Left kidney (tissue), 2 donors: Measurements from ENCODE around the gene POLR2F. TPM values are rescaled to one million over a fixed set of nuclear protein-coding genes. Genes with fewer than 3 reads are reported as not detected.
A peak's percentile ranks its signal among the peaks of the same experiment; 100 is the strongest.

ENCODE experiments used
- DNase-seq: peaks from one replicate; pipeline ENCODE4 v3.0.0-alpha.2; 2013
- polyA plus RNA-seq: library from polyadenylated mRNA; unstranded; fragments of 120-200 nt; gene quantifications from one replicate; pipeline ENCODE4 v1.2.1, GENCODE V29; 2013; ENCODE audit not compliant: insufficient read length

POLR2F gene
- polyA plus RNA-seq, 1 donor: 61.8 TPM

DNA sequence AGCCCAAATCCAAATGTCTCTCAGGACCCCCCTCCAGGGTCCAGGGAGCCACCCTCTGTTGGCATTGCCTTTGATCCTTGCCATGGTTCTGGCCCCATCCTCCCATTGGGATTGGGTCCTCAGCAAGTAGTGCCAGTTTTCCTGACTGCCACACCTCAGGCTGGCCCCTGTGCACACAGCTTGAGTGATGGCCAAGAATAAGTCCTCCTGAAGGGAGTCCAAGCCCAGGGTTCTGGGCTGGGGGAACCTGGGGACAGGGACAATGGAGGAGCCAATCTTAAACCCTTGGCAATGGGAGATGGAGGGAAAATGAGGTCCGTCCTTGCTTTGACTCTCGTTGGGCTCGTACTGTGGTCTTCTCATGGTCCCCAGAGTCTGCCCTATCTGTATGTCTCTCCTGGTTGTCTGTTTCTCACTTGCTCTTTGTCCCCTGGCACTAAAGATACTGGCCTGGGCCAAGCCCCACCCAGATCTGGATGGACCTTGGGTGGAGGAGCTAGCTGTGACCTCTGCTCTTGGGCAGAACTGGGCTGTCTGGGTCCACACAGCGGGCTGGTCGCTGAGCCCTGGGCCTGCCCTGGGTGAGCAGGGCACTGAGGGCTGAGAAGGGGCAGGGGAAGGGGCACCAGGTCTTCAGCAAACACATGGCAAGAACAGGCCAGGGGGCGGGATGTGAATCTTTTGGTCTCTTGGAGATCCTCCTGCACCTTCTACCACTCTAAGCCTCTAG lies 27.9 kb downstream of the POLR2F start:
- DNase-seq: no peak

DNA sequence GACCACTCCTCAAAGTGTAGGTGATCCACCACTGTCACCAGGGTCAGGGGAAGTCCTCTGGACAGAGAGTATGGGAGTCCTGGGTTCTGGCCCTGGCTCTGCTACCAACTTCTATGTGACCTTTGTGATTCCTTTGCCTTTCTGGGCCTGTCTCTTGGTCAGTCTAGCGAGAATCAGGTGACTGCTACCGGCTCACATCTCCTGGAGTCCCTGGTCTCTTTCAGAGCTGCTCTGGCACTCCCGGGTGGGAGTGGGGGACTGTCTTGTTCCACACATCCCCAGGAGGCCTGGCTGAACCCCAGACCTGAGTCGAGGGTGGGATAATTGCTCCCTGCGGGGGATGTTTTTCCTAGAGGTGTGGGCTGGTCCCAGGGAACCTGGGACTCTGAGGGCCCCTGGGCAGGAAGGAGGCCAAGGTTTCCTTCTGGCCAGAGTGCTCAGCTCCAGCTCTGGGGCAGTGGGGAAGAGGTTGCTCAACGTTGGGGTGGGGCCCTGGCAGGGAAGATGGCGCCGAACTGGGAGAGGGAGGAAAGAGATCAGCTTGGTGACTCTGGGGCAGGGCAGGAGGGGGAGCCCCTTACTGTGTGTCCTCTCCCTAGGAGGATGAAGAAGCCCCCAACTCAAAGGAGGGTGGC lies 28.8 kb downstream of the POLR2F start:
- no peak for DNase-seq

DNA sequence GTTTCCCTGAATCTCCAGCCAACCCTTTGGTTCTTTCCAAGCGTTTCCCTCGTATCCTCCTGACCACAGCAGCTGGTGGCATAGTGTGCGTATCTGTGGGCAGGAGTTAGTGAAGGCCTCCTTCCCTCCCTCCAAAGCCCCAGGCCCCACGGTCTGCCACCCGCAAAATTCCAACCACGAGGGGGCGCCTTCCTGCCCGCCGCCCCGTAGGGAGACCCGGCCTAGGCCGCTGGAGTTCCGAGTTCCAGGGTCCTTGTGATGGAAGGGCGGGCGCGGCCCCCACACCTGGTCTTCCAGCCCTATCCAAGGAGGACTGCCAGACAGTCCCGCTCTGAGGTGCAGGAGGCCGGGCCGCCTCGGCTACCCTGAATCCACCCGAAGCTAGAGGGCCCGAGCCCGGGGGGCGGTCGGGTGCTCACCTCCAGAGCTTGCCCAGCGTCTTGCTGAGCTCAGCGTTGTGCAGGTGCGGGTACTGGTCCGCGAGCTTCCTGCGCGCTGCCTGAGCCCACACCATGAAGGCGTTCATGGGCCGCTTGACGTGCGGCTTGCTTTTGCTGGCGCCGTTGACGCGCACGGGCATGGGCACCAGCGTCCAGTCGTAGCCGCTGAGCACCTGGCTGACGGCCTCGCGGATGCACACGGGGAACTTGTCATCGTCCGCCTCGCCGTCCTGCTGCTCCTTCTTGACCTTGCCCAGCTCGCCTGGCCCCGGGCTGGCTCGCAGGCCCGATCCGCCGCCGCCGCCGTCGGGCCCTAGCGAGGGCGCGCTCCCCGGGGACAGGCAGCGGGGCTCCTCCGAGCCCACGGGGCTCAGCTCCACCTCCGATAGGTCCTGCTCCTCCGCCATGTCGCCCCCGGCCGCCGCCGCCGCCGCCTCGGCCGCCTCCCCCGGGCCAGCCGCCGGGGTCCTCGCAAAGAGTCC lies 29.7 kb downstream of the POLR2F start:
- no peak for DNase-seq

DNA sequence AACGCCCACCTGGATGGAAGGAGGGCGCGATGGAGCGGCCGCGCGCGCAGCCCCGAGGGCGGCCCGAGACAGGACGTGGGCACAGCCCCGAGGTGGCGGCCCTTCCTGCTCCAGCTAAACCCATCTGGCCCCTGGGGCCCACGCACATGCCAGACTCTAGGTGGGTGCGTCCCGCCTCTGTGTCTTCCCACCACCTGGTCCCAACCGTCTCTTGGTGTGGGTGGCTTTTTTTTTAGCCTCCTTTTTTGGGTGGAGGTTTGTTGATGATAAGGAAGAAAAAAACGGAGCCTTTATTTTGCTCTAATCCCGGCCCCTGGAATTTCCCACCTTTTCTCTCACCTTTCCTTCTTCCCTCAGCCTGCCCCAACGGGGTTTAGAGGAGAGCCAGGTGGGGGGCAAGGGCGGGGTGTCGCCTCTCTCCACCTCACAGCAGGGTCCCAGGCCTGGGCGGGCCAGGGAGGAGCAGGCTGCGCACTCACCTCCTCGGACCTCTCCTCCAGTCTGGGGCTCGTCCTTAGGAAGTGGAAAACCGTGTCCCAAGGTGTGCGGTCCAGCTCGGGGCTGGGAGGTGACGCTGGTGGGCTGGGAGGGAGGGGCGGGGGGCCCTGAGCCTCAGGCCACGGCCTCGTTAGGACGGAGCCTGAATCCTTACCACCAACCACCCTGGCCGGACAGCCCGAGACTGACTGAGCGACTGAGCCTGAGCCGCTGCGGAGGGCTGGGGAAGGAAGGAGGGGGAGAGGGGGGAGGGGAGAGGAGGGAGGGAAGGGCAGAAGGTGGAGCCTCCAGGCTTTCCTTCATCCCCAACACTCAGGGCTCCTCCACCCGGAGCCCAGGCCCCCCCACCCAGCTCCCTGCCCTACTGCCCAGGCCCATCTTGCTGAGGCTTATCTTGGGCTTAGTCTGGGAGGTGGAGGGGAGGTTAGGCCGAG lies 30.6 kb downstream of the POLR2F start, which contains the start of gene SOX10:
TSS of gene SOX10 (minus strand) at position 696 of the 932 bp plus-strand sequence. CDS start 771 bp downstream, outside the sequence.
- peak; percentile 3 for DNase-seq

DNA sequence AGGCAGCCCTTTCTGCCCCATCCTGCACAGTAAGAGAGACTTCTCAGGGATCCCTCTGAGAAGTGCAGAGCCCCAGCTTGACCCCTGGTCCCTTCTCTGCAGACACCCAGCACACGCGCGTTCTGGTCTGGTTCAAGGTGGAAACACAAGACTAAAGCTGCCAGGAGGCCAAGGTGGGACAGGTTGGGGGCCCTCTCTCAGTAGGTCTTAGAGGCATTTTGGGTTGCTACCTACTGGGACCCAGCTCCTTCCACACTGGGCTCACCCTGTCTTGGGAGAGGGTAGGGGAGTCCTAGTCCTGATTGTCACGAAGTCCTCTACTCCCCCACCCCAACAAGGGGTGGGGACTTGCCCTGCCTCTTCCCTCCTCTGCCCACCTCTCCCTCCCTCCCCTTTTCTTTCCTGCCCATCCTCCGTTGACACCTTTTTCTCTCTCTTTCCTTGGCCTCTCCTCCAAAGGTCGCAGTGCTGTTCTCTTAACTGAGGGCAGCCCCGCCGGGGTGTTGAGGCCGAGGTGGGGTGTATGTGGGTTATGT lies 31.6 kb downstream of the POLR2F start:
- DNase-seq: no peak

DNA sequence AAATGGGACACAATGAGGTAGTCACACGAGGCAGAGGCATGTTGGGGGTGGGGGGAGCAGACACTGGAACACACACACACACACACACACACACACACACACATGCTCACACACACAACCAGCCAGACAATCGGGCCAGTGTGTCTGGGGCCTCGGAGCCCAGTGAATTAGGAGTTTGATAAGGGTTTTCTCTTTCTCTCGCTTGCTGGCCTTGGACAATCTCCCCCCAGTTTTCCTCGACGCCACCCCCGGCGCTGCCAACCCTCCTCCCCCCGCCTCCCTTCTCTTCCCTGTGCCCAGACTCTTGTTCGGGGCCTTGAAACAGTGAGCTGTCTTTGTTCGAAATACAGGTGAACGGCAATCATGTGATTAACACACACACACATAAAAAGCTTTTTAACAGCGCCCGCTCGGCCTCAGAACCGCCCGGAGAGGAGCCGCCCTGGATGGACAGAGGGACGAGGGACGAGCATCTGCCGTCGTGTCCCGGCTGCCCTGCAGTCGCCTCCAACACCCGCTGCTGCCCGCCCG lies 32.3 kb downstream of the POLR2F start:
- no peak for DNase-seq

DNA sequence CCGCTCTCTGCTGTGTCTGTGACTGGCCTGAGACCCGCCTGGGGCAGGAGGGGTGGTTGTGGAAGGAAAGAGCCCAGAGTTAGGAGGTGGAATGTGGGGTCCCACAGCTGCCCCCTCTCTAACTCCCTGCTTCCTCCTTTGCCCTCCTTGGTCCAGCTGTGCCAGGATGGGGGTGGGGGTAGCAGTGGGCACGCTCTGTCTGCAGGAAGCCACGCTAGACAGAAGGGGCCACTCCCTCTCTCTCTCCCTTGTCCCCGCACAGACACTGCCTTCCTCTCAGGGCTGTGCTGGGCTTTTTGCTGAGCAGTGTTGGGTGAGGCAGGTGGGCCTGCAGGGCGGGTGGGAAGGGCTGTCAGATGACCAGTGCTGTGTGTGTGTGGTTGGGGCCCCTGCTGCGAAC lies 32.9 kb downstream of the POLR2F start:
- DNase-seq: no peak

DNA sequence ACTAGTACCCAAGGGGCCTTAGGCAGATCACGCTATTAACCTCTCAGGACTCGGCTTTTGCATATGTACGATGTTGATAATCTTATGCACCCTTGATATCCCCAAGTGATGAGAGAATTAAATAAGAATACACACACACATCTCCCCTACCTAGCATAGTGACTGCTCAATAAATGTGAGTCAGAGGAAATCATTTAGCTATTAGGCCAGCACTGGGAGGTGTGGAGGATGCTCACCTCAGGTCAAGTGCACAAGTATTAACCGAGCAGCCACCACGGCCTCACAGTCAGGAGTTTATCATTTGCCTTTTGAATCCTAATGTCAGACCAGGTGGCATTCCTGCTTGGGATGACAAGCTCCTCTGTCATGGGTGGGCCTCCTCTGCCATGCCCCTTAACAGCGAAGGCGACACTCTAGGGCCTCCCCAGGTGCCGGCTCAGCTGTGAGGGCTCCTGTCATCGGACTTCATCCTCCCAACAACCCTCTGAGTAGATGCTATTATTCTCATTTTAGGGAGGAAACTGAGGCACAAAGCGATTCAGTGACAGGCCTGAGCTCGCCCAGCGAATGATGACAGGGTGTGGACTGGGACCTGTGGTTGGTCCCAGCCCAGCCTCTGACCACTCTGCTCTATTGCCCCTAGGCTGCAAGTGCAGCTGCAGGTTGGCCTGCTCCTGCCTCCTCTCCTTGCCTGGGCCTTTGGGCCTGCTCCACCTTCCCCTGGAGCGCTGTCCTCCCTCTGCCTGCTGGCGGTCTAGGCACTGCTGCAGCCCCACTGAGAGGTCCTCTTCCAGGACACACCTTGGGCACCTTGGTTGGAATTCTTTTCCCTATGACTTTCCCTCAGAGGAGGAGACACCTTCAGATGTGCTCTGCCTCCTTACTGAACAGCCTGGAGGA lies 35.9 kb downstream of the POLR2F start:
- DNase-seq: no peak

DNA sequence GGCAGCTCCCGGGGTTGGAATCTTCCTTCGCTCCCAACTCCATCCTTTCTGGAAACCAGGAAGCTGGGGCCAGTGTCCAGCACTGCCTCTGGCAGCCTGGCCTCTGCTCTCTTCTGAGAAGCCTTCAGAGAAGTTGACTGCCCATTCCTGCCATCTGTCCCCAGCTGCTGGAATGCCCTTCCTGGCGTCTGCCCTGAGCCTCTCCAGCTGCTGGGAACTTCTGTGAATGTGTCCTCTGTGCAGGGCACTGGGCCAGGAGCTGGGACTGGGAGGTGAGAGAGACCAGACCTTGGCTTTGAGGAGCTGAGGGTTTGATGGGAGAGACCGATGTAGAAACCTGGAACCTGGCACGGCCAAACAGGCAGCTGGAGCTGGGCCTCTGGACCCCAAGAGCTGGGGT lies 36.8 kb downstream of the POLR2F start:
- DNase-seq: no peak

DNA sequence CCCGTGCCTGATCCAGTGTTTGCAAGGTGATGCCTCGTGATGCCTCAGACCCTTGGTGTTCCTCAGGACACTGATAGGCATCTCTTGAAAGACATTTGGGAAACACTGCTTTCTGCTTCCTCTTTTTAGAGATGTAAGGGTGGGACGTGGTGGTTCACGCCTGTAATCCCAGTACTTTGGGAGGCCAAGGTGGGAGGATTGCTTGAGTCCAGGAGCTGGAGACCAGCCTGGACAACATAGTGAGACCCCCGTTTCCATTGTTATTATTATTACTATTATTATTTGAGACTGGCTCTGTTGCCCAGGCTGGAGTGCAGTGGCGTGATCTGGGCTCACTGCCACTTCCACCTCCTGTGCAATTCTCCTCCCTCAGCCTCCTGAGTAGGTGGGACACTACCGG lies 37.4 kb downstream of the POLR2F start:
- no peak for DNase-seq

DNA sequence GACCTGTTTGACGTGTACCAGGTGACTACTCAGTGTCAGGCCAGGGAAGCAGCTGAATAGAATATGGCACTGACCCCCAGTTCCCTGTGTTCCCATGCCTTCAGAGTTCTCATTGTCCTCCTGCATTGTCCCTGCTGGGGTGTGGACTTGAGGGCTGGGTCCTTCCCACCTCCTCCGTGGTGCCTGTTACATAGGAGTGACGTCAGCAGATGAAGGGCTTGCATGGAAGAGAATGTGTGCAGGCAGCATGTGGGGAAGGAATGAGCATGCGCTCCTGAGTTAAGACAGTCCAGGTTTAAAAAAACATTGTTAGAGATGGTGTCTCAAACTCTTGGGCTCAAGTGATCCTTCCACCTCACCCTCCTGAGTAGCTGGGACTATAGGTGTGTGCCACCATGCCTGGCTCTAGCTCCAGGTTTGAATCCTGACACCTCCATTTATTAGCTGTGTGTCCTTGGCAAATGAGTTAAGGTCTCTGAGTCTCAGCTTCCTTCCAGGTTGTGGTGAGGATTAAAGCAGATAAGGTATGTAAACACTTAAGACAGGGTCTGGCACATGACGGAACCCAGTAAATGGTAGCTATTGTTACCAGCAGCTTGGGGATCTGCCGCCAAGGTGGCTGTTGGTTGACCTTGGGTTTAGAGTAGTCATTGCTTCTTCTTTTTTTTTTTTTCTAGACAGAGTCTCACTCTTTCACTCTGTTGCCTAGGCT lies 38.4 kb downstream of the POLR2F start:
- no peak for DNase-seq

DNA sequence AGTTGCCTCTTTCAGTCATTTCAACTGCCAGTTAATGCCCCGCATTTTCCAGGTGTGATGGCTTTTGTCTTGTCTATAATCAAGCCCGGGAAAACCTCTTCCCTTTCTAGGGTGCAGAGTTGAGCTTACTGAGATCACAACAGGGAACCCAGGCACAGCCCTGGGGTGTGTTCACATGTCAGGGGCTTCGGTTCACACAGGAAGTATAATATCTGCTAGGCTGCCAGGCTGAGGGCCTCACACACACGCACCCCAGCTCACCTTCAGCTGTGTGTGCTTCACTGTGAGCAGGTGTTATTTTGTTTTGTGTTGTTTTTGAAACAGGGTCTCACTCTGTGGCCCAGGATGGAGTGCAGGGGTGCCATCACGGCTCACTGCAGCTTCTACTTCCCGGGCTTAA lies 40.5 kb downstream of the POLR2F start:
- no peak for DNase-seq

DNA sequence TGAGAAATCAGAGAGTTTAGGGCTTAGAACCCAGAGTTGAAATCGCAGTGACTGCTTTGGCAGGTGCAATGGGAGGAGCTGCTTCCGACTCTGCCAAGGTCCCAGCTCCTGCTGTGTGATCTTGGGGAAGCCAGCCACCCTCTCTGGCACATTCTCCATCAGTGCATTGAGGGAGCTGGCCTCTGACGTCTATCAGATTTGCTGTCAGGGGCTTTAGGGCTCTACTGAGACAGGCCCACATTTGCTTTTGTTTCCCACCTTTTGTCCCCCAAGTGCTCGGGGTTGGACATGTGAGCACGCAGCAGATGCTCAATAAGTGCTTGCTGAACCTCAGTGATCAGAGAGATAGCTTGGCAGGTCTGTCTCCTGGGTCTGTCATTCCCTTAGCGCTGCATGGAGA lies 41.5 kb downstream of the POLR2F start:
- DNase-seq: no peak

DNA sequence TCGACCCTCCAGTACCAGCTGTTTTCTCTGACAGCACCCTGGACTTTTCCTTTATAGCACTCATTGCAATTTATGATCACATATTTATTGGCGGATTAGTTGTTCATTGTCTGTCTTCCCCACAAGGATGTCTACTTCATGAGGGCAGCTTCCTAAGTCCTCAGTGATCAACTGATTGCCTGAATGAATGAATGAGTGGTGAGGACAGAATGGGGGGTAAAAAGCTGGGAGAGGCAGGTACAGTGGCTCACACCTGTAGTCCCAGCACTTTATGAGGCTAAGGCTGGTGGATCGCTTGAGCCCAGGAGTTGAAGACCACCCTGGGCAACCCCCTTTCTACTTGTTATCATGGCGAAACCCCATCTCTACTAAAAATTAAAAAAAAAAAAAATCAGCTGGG lies 42.0 kb downstream of the POLR2F start:
- DNase-seq: no peak

DNA sequence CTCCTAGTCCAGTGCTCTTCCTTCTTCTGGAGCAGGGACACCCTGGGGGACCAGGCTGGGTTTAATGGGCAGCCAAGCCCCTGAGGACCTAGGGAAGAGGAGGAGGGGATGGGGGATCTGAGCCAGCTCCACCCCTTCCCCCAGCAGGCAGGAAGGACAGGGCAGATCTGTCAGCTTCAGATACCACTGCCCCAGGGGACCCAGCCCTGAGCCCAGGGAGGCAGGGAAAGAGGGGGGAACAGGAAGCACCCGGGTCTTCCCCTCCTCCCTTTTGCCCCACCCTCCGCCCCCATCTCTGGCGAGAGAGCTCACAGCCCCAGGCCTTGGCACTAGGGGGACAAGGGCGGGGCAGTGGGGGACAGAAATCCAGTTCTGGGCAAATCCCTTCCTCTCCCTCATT lies 42.6 kb downstream of the POLR2F start:
- DNase-seq: no peak

DNA sequence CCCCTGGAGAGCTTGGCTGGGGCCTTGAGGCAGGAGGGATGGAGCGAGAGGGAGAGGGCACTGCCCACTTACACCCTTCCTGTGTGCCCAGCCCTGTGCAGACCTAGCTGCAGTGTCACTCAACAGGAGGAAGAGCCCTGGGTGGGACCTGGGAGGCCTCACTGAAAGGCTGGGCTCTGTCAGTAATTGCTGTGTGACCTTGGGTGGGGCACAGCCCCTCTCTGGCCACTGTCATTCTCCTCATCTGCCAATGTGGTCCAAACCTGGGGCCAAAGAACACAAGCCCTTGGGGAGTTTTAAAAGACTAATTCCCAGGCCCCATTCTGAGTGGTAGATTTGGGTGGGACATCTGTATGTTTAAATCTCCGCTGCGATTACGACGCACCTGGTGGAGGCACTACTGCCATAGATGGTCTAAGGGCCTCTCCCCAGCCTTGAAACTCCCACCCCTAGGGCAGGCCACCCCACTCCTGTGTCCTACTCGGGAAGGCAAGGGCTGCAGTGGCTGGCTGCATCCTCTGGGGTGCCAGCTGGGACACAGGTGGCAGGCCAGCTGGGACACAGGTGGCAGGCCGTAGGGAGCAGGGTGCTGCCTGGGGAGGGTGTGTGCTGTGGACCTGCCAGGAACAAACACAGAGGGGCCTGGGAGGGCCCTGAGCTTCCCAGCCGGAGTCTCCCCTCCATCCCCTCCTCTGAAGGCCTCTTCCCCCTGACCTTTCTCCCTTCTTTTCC lies 43.2 kb downstream of the POLR2F start:
- no peak for DNase-seq

DNA sequence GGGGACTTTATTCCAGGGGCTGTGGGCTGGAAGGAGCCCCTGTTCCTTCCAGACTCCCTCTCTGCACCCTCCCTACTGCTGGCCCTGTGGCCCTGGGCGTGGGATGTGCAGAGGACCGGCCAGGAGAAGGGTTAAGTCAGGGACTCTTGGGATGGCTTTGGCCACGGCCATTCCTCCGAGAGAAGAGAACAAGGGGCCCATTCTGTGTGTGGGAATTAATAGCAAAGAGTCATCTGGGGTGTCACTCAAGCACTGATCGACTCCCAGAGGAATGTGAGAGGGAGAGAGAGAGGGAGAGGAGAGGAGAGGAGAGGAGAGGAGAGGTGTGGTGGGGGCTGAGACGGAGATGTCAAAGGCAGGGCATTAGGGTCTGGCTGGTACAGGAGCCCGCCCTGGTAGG lies 45.0 kb downstream of the POLR2F start:
- DNase-seq: no peak

DNA sequence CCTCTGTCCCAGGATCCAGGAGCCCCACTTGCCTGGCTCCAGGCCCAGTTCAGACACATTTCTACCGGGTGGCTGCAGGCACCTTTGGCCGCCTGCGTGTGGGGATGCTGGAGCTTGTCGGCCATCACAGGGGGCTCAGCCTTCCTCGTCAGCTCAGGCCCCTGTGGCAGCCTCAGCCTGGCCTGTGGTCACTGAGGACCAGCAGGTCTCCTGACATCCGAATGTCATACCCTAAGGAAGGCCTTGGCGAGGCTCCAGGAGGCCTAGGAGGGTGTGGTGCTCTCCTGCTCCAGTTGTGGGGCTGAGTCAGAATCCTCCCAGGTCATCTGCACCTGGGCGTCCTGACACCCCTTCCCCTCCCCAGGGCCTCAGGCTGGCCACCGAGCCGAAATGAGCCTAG lies 45.7 kb downstream of the POLR2F start:
- DNase-seq: no peak
